Stomach smooth muscle (tissue), 2 donors: Measurements from ENCODE around the gene FANCL.
"Not testable (repeated sequence)": the region's sequence is repeated elsewhere in the genome, so short reads cannot be mapped to it uniquely, and the experiment has no call there.

Experiments used
- H3K27ac ChIP-seq: one replicate; pipeline ENCODE4 v1.7.0; 2013; ENCODE audit warnings: mild to moderate bottlenecking, low read length, inconsistent platforms
- H3K27me3 ChIP-seq, 2 donors: one replicate each; pipeline ENCODE4 v1.7.0; 2013; ENCODE audit warnings: low read length in 2 of 2; ENCODE audit not compliant: insufficient read depth in 2 of 2, control insufficient read depth in 1 of 2
- H3K36me3 ChIP-seq, 2 donors: one replicate each; pipeline ENCODE4 v1.7.0; 2013; ENCODE audit warnings: low read length in 2 of 2; ENCODE audit not compliant: control insufficient read depth in 2 of 2, insufficient read depth in 2 of 2
- H3K4me1 ChIP-seq: one replicate; pipeline ENCODE4 v1.7.0; 2013; ENCODE audit warnings: low read length; ENCODE audit not compliant: control insufficient read depth, insufficient read depth
- H3K4me3 ChIP-seq, 2 donors: one replicate each; pipeline ENCODE4 v1.7.0; 2013; ENCODE audit warnings: low read length in 2 of 2
- H3K9ac ChIP-seq, 2 donors: one replicate each; pipeline ENCODE4 v1.7.0; 2013; ENCODE audit warnings: low read length in 2 of 2, mild to moderate bottlenecking in 1 of 2
- H3K9me3 ChIP-seq, 2 donors: one replicate each; pipeline ENCODE4 v1.7.0; 2013; ENCODE audit warnings: low read length in 2 of 2; ENCODE audit not compliant: control insufficient read depth in 2 of 2
- donor health status: healthy.
- donor health status: Pancreatic carcinoma.

FANCL gene

DNA sequence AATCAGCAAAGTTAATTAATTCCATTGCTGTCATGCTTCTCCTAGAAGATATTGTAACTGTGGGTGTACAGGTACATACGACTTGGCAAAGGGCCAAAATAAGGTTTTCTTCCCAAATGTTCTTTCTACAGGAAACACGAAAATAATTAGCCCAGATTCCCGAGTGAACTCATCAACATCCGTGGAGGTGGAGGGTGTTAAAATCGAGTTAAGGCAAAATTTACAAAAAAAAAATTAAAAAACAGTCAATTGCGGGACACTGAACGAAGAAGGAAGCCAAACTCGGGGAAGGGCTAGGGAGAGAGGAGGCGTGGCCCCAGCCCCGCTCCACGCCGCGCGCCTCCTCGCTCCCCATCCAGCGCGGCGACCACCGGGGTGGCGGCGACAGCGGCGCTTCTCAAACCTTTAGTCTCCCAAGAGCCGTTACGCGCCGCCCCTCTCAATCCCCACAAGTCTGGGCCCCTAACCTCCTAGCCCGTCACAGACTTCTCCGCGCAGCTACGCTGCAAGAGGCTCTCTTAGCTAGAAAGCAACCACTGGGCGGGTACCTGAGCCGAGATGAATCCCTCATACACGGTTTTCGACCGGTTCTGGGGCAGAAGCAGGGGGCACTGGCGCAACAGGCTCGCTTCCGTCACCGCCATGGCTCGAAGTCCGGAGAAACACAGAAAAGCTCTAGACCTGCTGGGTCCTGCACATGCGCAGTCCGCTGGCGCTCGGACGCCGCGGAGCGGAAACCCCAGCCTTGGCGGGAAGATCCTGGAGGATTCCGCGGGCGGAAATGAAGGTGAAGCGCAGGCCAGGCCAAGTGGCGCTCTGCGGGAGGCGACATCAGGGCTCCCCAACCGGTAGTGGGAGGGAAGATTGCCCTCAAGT is at the start of gene FANCL:
TSS of gene FANCL (minus strand) at position 656 of the 876 bp plus-strand sequence. CDS start at position 644, 12 bp downstream.
- no peaks in the 10 kb centered on the region for H3K36me3 ChIP-seq
- peak within 1 kb of the TSS; percentile 38 for H3K27ac ChIP-seq
- no peaks in the 10 kb centered on the region for H3K27me3 ChIP-seq
- H3K4me1 ChIP-seq: no peaks in the 10 kb centered on the region
- H3K4me3 ChIP-seq: peak within 1 kb of the TSS; percentile 92 to 98
- no peaks in the 10 kb centered on the region for H3K9me3 ChIP-seq
- peak within 1 kb of the TSS; percentile 82 to 87 for H3K9ac ChIP-seq

- Histone ChIP-seq H3K9ac (no peak overlapping the region), H3K4me3 (no peak overlapping the region), H3K27ac (no peak overlapping the region), H3K9me3 (no peaks in the 10 kb centered on the region), H3K27me3 (no peaks in the 10 kb centered on the region), H3K4me1 (no peaks in the 10 kb centered on the region), H3K36me3 (no peaks in the 10 kb centered on the region)
These were observed 47.9 kb upstream of the FANCL start for GRCh38 chr2:58289029-58289428.

DNA sequence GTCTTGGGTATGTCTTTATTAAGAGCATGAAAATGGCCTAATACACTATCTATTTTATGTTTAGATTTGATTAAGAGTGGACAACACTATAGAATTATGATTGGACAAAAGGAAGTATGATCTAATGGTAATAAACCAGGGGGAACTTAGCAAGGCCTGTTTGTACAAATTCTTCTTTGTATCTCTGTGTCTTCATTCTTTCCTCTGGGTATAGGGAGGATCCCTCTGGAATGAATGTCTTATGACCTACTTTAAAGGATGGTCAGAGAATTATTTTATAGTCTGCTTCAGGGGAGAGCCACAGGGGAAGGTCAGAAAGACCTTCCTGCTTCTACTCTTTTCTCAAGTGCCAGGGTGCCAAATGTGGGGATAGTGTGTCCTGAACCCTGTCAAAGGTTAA is 42.8 kb upstream of the FANCL start:
- H3K27ac ChIP-seq: no peak overlapping the region
- H3K27me3 ChIP-seq: no peaks in the 10 kb centered on the region
- H3K36me3 ChIP-seq: no peaks in the 10 kb centered on the region
- no peak overlapping the region for H3K4me3 ChIP-seq
- no peak overlapping the region for H3K9ac ChIP-seq
- H3K4me1 ChIP-seq: no peaks in the 10 kb centered on the region
- H3K9me3 ChIP-seq: no peaks in the 10 kb centered on the region

DNA sequence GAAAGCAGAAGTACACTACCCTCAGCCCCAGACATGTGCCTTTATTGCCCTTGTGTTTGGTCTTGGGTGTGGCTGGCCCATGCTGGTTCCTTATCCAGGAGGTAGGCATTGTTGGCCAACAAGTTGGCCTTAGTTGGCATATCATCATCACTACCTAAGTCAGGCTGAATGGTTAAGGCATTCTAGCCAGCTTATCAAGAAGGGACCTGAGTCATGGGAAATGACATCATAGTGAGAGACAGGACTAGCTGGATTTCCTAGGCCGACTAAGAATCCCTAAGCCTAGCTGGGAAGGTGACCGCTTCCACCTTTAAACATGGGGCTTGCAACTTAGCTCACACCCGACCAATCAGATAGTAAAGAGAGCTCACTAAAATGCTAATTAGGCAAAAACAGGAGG is 34.0 kb upstream of the FANCL start:
- H3K36me3 ChIP-seq, H3K4me3 ChIP-seq, H3K27me3 ChIP-seq, H3K4me1 ChIP-seq, H3K9ac ChIP-seq, H3K9me3 ChIP-seq, H3K27ac ChIP-seq: not testable (repeated sequence)

GRCh38 chr2:58271826-58272225 is 30.7 kb upstream of the FANCL start:
- Histone ChIP-seq H3K4me3 (no peak overlapping the region), H3K4me1 (no peaks in the 10 kb centered on the region), H3K9me3 (no peaks in the 10 kb centered on the region), H3K9ac (no peak overlapping the region), H3K27ac (no peak overlapping the region), H3K27me3 (no peaks in the 10 kb centered on the region), H3K36me3 (no peaks in the 10 kb centered on the region)

DNA sequence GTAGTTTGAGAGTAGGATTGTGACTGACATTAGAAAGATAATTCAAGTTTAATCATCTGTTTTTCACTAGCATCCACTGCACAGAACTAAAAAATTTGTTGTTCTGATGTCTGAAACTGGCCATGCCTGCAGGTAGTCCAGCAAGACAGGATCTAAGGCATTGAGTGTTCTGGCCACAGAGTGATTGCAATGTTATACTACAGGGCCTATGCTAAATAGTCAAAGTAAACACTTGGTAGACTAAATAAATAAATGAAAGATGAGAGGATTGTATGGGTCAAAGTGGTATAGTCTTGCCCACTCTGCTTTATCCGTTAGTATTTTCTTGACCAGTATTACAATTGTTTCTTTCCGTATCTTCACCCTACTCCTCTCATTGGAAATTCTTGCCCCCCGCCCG is 27.6 kb upstream of the FANCL start:
- H3K4me3 ChIP-seq: no peak overlapping the region
- H3K27ac ChIP-seq: no peak overlapping the region
- H3K27me3 ChIP-seq: no peaks in the 10 kb centered on the region
- no peaks in the 10 kb centered on the region for H3K4me1 ChIP-seq
- H3K36me3 ChIP-seq: no peaks in the 10 kb centered on the region
- no peaks in the 10 kb centered on the region for H3K9me3 ChIP-seq
- H3K9ac ChIP-seq: no peak overlapping the region

GRCh38 chr2:58266211-58266610 is 25.1 kb upstream of the FANCL start:
- H3K4me1 ChIP-seq: no peaks in the 10 kb centered on the region
- H3K27ac ChIP-seq: no peak overlapping the region
- no peaks in the 10 kb centered on the region for H3K9me3 ChIP-seq
- no peaks in the 10 kb centered on the region for H3K36me3 ChIP-seq
- no peaks in the 10 kb centered on the region for H3K27me3 ChIP-seq
- H3K9ac ChIP-seq: no peak overlapping the region
- H3K4me3 ChIP-seq: no peak overlapping the region

GRCh38 chr2:58261209-58261608 is 20.1 kb upstream of the FANCL start:
- H3K4me1 ChIP-seq: no peaks in the 10 kb centered on the region

GRCh38 chr2:58258456-58258855 is 17.3 kb upstream of the FANCL start:
- not testable (repeated sequence) for H3K4me3 ChIP-seq, H3K4me1 ChIP-seq, H3K9ac ChIP-seq, H3K36me3 ChIP-seq, H3K9me3 ChIP-seq, H3K27ac ChIP-seq, H3K27me3 ChIP-seq

More at GRCh38 chr2:58261209-58261608, 20.1 kb upstream of the FANCL start:
- H3K9ac ChIP-seq: no peak overlapping the region
- H3K36me3 ChIP-seq: no peaks in the 10 kb centered on the region
- H3K9me3 ChIP-seq: no peaks in the 10 kb centered on the region
- H3K27me3 ChIP-seq: no peaks in the 10 kb centered on the region
- H3K4me3 ChIP-seq: no peak overlapping the region
- H3K27ac ChIP-seq: no peak overlapping the region

DNA sequence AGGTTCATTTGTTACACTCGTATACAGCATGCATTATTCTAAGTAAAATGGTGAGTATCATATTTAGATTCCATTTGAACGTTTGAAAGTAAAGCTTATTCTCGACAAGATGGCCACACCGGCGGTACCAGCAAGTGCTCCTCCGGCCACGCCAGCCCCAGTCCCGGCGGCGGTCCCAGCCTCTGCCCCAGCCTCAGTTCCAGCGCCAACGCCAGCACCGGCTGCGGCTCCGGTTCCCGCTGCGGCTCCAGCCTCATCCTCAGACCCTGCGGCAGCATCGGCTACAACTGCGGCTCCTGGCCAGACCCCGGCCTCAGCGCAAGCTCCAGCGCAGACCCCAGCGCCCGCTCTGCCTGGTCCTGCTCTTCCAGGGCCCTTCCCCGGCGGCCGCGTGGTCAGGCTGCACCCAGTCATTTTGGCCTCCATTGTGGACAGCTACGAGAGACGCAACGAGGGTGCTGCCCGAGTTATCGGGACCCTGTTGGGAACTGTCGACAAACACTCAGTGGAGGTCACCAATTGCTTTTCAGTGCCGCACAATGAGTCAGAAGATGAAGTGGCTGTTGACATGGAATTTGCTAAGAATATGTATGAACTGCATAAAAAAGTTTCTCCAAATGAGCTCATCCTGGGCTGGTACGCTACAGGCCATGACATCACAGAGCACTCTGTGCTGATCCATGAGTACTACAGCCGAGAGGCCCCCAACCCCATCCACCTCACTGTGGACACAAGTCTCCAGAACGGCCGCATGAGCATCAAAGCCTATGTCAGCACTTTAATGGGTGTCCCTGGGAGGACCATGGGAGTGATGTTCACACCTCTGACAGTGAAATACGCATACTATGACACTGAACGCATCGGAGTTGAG is 10.4 kb upstream of the FANCL start:
- H3K36me3 ChIP-seq, H3K9ac ChIP-seq, H3K9me3 ChIP-seq, H3K4me3 ChIP-seq, H3K4me1 ChIP-seq, H3K27ac ChIP-seq, H3K27me3 ChIP-seq: not testable (repeated sequence)

DNA sequence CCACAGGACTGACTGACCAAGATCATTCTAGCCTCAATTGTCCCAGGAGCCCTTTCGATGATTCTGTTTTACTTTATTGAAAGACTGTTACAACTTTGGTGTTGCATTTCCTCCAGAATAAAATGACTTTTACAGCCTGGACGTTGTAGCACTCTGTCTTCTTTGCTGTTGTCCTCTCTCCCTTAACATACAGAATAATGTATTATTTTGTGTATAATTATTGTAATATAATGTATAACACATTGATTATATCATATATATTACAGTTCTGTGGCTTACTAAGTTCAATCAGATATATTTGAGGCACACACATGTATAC is 380 bp upstream of the FANCL start:
- Histone ChIP-seq H3K27ac (peak overlapping the region; percentile 38), H3K27me3 (no peaks in the 10 kb centered on the region), H3K9me3 (no peaks in the 10 kb centered on the region), H3K4me1 (no peaks in the 10 kb centered on the region), H3K36me3 (no peaks in the 10 kb centered on the region), H3K4me3 (peak overlapping the region; percentile 92 to 98), H3K9ac (peak overlapping the region; percentile 82 to 87)
